H1 (cell line): ENCODE results near the gene TNP2. TPM values are rescaled to one million over a fixed set of nuclear protein-coding genes. Genes with fewer than 3 reads are reported as not detected.

ENCODE experiments used
- CTCF ChIA-PET: fragments of 300-600 bp; sonication (Branson Sonifier 250); formaldehyde crosslinking; loops from one replicate; lab custom pipeline; 2021; ENCODE audit not compliant: partially characterized antibody; lab: Charles Lee
- POLR2A ChIA-PET: fragments of 300-600 bp; sonication (Branson Sonifier 250); formaldehyde crosslinking; loops from one replicate; lab custom pipeline; 2021; ENCODE audit warnings: inconsistent platforms; ENCODE audit not compliant: partially characterized antibody; lab: Charles Lee
- DNase-seq, 2 experiments: peaks; one replicate each; pipeline versions ENCODE4 v3.0.0 to v3.0.0-alpha.2; 2010 to 2022; ENCODE audit warnings: low spot score in 2 of 2, low read depth in 1 of 2, mixed read lengths in 1 of 2
- FAIRE-seq: peaks from 2 replicates; lab custom pipeline; 2011; peaks lifted over from hg19 to GRCh38; lab: Jason Lieb, UNC
- H2AFZ ChIP-seq: 2 replicates; pipeline ENCODE4 v1.8.1; 2012; ENCODE audit warnings: low read length, inconsistent platforms
- H2AK5ac ChIP-seq: 2 replicates; pipeline ENCODE4 v1.6.1; 2013; ENCODE audit warnings: low read depth, low read length
- H2BK120ac ChIP-seq: replicated peaks from 2 replicates; pipeline ENCODE3; 2013; ENCODE audit warnings: low read depth, low read length, inconsistent platforms
- H2BK12ac ChIP-seq: 2 replicates; pipeline ENCODE4 v1.6.1; 2013; ENCODE audit warnings: low read depth, low read length
- H2BK15ac ChIP-seq: 2 replicates; pipeline ENCODE4 v1.6.1; 2013; ENCODE audit warnings: low read length
- H2BK20ac ChIP-seq: 2 replicates; pipeline ENCODE4 v1.6.1; 2013; ENCODE audit warnings: low read length
- H2BK5ac ChIP-seq: 2 replicates; pipeline ENCODE4 v1.6.1; 2013; ENCODE audit warnings: low read depth, low read length
- H3K14ac ChIP-seq: 2 replicates; pipeline ENCODE4 v1.6.1; 2013; ENCODE audit warnings: inconsistent platforms; ENCODE audit not compliant: insufficient read length
- H3K18ac ChIP-seq: 2 replicates; pipeline ENCODE4 v1.6.1; 2013; ENCODE audit warnings: low read length; ENCODE audit errors: extremely low read depth
- H3K23ac ChIP-seq: 2 replicates; pipeline ENCODE4 v1.6.1; 2013; ENCODE audit warnings: inconsistent platforms; ENCODE audit not compliant: insufficient read length
- H3K23me2 ChIP-seq: 2 replicates; pipeline ENCODE4 v1.6.1; 2013; ENCODE audit warnings: low read depth, low read length
- H3K27ac ChIP-seq: 2 replicates; pipeline ENCODE4 v1.6.1; 2011; ENCODE audit warnings: low read depth, low read length, inconsistent platforms
- H3K27me3 ChIP-seq, 4 experiments: replicated peaks in 1 of 4; 1 replicate in 1 of 4; 2 replicates in 3 of 4; pipeline versions ENCODE4 v1.6.1 to v1.8.1; 2011 to 2013; ENCODE audit warnings: low read length in 3 of 4, mild to moderate bottlenecking in 3 of 4, inconsistent platforms in 2 of 4, mixed read lengths in 2 of 4, moderate library complexity in 1 of 4; ENCODE audit not compliant: control insufficient read depth in 3 of 4, insufficient read depth in 3 of 4; ENCODE audit errors: extremely low read depth in 1 of 4
- H3K36me3 ChIP-seq, 4 experiments: 2 replicates each; pipeline versions ENCODE4 v1.6.1 to v1.8.1; 2011 to 2013; ENCODE audit warnings: mild to moderate bottlenecking in 4 of 4, low read length in 3 of 4, moderate library complexity in 2 of 4, control low read depth in 1 of 4, inconsistent platforms in 1 of 4; ENCODE audit not compliant: insufficient read depth in 4 of 4, control insufficient read depth in 2 of 4
- H3K4ac ChIP-seq: replicated peaks from 2 replicates; pipeline ENCODE3; 2013; ENCODE audit warnings: low read length, low read depth, mixed read lengths, inconsistent platforms; ENCODE audit not compliant: insufficient read length
- H3K4me1 ChIP-seq, 4 experiments: replicated peaks in 1 of 4; 1 replicate in 1 of 4; 2 replicates in 3 of 4; pipeline versions ENCODE4 v1.6.1 to v1.8.1; 2011 to 2013; ENCODE audit warnings: low read length in 3 of 4, inconsistent platforms in 2 of 4, mixed read lengths in 1 of 4; ENCODE audit not compliant: insufficient read depth in 4 of 4, control insufficient read depth in 3 of 4
- H3K4me2 ChIP-seq, 2 experiments: 2 replicates each; pipeline versions ENCODE4 v1.6.1 to v1.8.1; 2011 to 2013; ENCODE audit warnings: low read depth in 2 of 2, low read length in 2 of 2, control low read depth in 1 of 2, inconsistent platforms in 1 of 2, mild to moderate bottlenecking in 1 of 2; ENCODE audit not compliant: insufficient read depth in 1 of 2
- H3K4me3 ChIP-seq, 4 experiments: fragments of 200-600, 300-600 bp in 1 of 4; sonication (generic), shearing (Covaris generic), sonication (Bioruptor Twin) in 1 of 4; 2 replicates each; pipeline versions ENCODE4 v1.5.1 to v1.8.1; 2011 to 2016; ENCODE audit warnings: low read length in 4 of 4, low read depth in 3 of 4, control low read depth in 2 of 4, inconsistent platforms in 2 of 4, mild to moderate bottlenecking in 2 of 4, mixed read lengths in 1 of 4, moderate library complexity in 1 of 4; ENCODE audit not compliant: insufficient read depth in 2 of 4; ENCODE audit errors: extremely low read depth in 1 of 4
- H3K56ac ChIP-seq: replicated peaks from 2 replicates; pipeline ENCODE3; 2013; ENCODE audit warnings: low read depth, mild to moderate bottlenecking, mixed read lengths, low read length, inconsistent platforms; ENCODE audit not compliant: insufficient read length
- H3K79me1 ChIP-seq: 2 replicates; pipeline ENCODE4 v1.6.1; 2013; ENCODE audit warnings: low read depth, low read length, control low read depth
- H3K79me2 ChIP-seq, 2 experiments: 2 replicates each; pipeline versions ENCODE4 v1.6.1 to v1.8.1; 2012 to 2013; ENCODE audit warnings: low read length in 2 of 2, mild to moderate bottlenecking in 2 of 2, inconsistent platforms in 1 of 2; ENCODE audit not compliant: insufficient read depth in 2 of 2, control insufficient read depth in 1 of 2
- H3K9ac ChIP-seq, 4 experiments: replicated peaks in 1 of 4; 1 replicate in 1 of 4; 2 replicates in 3 of 4; pipeline versions ENCODE4 v1.6.1 to v1.8.1; 2011 to 2013; ENCODE audit warnings: low read depth in 3 of 4, low read length in 3 of 4, control low read depth in 2 of 4, mild to moderate bottlenecking in 2 of 4, moderate library complexity in 2 of 4, inconsistent platforms in 1 of 4; ENCODE audit errors: extremely low read depth in 1 of 4
- H3K9me3 ChIP-seq, 2 experiments: 2 replicates each; pipeline versions ENCODE4 v1.6.1 to v1.8.1; 2012 to 2013; ENCODE audit warnings: mild to moderate bottlenecking in 2 of 2, moderate library complexity in 2 of 2, control low read depth in 1 of 2, inconsistent platforms in 1 of 2, low read depth in 1 of 2, low read length in 1 of 2, mixed read lengths in 1 of 2; ENCODE audit not compliant: insufficient read depth in 2 of 2
- H4K20me1 ChIP-seq, 2 experiments: replicated peaks in 1 of 2; 2 replicates each; pipeline versions ENCODE3 to v1.8.1; 2011 to 2013; ENCODE audit warnings: inconsistent platforms in 2 of 2, low read length in 2 of 2, mild to moderate bottlenecking in 1 of 2; ENCODE audit not compliant: insufficient read depth in 2 of 2, control insufficient read depth in 1 of 2
- H4K5ac ChIP-seq: 2 replicates; pipeline ENCODE4 v1.6.1; 2013; ENCODE audit warnings: low read length, low read depth, mixed read lengths, inconsistent platforms; ENCODE audit not compliant: insufficient read length
- H4K8ac ChIP-seq: 2 replicates; pipeline ENCODE4 v1.8.0; 2013; ENCODE audit warnings: mild to moderate bottlenecking, moderate library complexity, low read length, inconsistent platforms; ENCODE audit not compliant: insufficient read depth; ENCODE audit errors: extremely low read depth
- H4K91ac ChIP-seq: replicated peaks from 2 replicates; pipeline ENCODE3; 2013; ENCODE audit warnings: low read length, mixed read lengths, inconsistent platforms; ENCODE audit not compliant: insufficient read length
- BRCA1 ChIP-seq: IDR thresholded peaks from 2 replicates; pipeline ENCODE4 v1.6.1; 2012; ENCODE audit warnings: low read depth, low read length, improper control_type of control experiment
- CEBPB ChIP-seq: IDR thresholded peaks from 2 replicates; pipeline ENCODE4 v1.6.1; 2012; ENCODE audit warnings: low read depth, low read length
- EZH2 ChIP-seq: fragments of 200-600 bp; sonication (generic); IDR thresholded peaks from 2 replicates; pipeline ENCODE4 v1.7.1; 2012; ENCODE audit warnings: low read depth, mild to moderate bottlenecking, moderate library complexity, low read length, inconsistent platforms; ENCODE audit not compliant: severe bottlenecking
- HDAC2 ChIP-seq, 2 experiments: fragments of 300-600 bp in 1 of 2; sonication (generic) in 1 of 2; IDR thresholded peaks; 2 replicates each; pipeline ENCODE4 v1.6.1; 2011 to 2012; ENCODE audit warnings: low read depth in 2 of 2, low read length in 2 of 2, mild to moderate bottlenecking in 2 of 2, moderate library complexity in 2 of 2, borderline replicate concordance in 1 of 2, inconsistent platforms in 1 of 2
- KDM4A ChIP-seq: IDR thresholded peaks from one replicate; pipeline ENCODE4 v1.7.1; 2012; ENCODE audit warnings: low read depth, mild to moderate bottlenecking, moderate library complexity, low read length, inconsistent platforms; ENCODE audit not compliant: severe bottlenecking
- KDM5A ChIP-seq: fragments of 200-600 bp; IDR thresholded peaks from 2 replicates; pipeline ENCODE4 v1.7.1; 2012; ENCODE audit warnings: mild to moderate bottlenecking, low read length, inconsistent platforms, mixed read lengths
- NANOG ChIP-seq: IDR thresholded peaks from 2 replicates; pipeline ENCODE4 v1.6.1; 2011; ENCODE audit warnings: low read length, low read depth, mild to moderate bottlenecking, inconsistent platforms; ENCODE audit not compliant: insufficient read depth, poor library complexity, severe bottlenecking
- SP1 ChIP-seq: IDR thresholded peaks from 2 replicates; pipeline ENCODE4 v1.6.1; 2011; ENCODE audit warnings: low read depth, low read length
- SP2 ChIP-seq: IDR thresholded peaks from 2 replicates; pipeline ENCODE4 v1.6.1; 2012; ENCODE audit warnings: mild to moderate bottlenecking, low read length, inconsistent platforms
- SRF ChIP-seq: IDR thresholded peaks from 2 replicates; pipeline ENCODE4 v1.6.1; 2011; ENCODE audit warnings: mild to moderate bottlenecking, low read depth, low read length, moderate library complexity
- TAF7 ChIP-seq: optimal IDR thresholded peaks from 2 replicates; pipeline ENCODE3; 2011; ENCODE audit warnings: low read depth, mild to moderate bottlenecking, inconsistent platforms, low read length, moderate library complexity, borderline replicate concordance
- TEAD4 ChIP-seq: IDR thresholded peaks from 2 replicates; pipeline ENCODE4 v1.6.1; 2012; ENCODE audit warnings: low read depth, low read length, inconsistent platforms, mixed read lengths
- WGBS, 2 experiments: shearing (Covaris generic) in 1 of 2; methylation state at CpG; one replicate each; pipeline versions ENCODE4 v1.1.6 to v1.1.7; 2013 to 2015; ENCODE audit warnings: low lambda C conversion rate in 2 of 2, mixed read lengths in 2 of 2, inconsistent platforms in 1 of 2, low coverage in 1 of 2, missing lambda C conversion rate in 1 of 2; ENCODE audit not compliant: insufficient replicate concordance in 2 of 2, insufficient coverage in 1 of 2, insufficient read length in 1 of 2; ENCODE audit errors: extremely low coverage in 1 of 2, missing lambda C conversion rate in 1 of 2; 5-methylcytosine and 5-hydroxymethylcytosine counted together
- polyA plus RNA-seq, 7 experiments: library from polyadenylated mRNA; depleted of rRNA in 3 of 7; stranded (reverse) in 5 of 7; unstranded in 2 of 7; fragments of >200 nt in 5 of 7; fragments of 200-250 nt in 2 of 7; gene quantifications; 1 replicate in 5 of 7; 2 replicates in 1 of 7; 4 replicates in 1 of 7; pipeline versions ENCODE4 v1.2.1 to v1.2.3, GENCODE V29; 2011 to 2013; ENCODE audit warnings: missing spikeins in 2 of 7, mixed read lengths in 2 of 7
- total RNA-seq: library from RNA; stranded (reverse); fragmentation: NEBNext Ultra II Directional; extraction: Animal tissue kit (Norgen Biotek cat#: 25700); gene quantifications from 2 replicates; pipeline ENCODE4 v1.2.1, GENCODE V29; 2021

TNP2 gene
- total and polyA plus RNA-seq, 2 of the 8 experiments (the other 6 are each of a cell fraction or from before 2014, with no cell fraction given) = not detected

DNA sequence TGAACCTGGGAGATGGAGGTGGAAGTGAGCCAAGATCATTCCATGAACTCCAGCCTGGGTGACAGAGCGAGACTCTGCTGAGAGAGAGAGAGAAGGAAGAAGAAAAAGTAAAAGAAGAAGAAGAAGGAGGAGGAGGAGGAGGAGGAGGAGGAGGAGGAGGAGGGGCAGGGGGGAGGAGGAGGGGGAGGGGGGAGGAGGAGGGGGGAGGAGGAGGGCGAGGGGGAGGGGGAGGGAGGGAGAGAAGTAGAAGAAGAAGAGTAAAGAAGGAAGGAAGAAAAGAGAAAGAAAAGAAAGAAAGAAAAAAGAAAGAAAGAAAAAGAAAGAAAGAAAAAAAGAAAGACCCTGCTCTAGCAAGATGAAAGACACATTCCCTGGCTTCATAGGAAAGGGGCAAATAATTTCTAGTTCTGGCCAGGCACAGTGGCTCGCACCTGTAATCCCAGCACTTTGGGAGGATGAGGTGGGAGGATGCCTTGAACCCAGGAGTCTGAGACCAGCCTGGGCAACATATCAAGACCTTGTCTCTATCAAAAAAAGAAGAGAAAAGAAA lies 36.7 kb downstream of the TNP2 start:
- Histone ChIP-seq H3K27ac (no peak overlapping the region), H2BK120ac (no peak overlapping the region), H4K8ac (no peak overlapping the region), H3K14ac (no peak overlapping the region), H3K4me3 (no peak overlapping the region), H2BK5ac (no peak overlapping the region), H3K4me2 (no peak overlapping the region), H2BK12ac (no peak overlapping the region), H3K27me3 (no peaks in the 10 kb centered on the region), H2AFZ (no peak overlapping the region), H2BK20ac (0 out of 2 replicates have a peak overlapping the region, but pooled peaks have one; percentile 72), H2AK5ac (no peak overlapping the region), H3K79me1 (no peaks in the 10 kb centered on the region), H3K23ac (no peak overlapping the region), H4K5ac (no peak overlapping the region), H3K36me3 (no peaks in the 10 kb centered on the region), H3K9ac (no peak overlapping the region), H3K56ac (no peak overlapping the region), H3K79me2 (no peaks in the 10 kb centered on the region), H3K23me2 (no peaks in the 10 kb centered on the region), H3K9me3 (no peaks in the 10 kb centered on the region), H3K4ac (no peak overlapping the region), H4K20me1 (no peaks in the 10 kb centered on the region), H2BK15ac (no peak overlapping the region), H4K91ac (no peak overlapping the region), H3K18ac (no peak overlapping the region), H3K4me1 (peaks cover 0 to 4% (median 1%) of the 10 kb centered on the region in 4 experiments; a peak in 3 of 7 replicates)
- DNase-seq (no peak), FAIRE-seq (no peak)
- ChIA-PET CTCF (interaction anchor here (1.4 kb wide), 1 partner anchor 19 kb away, joined by 4 read pairs; no protein-coding TSS in a partner anchor), POLR2A (interaction anchor here (1.1 kb wide), 1 partner anchor 127 kb away, joined by 3 read pairs; no protein-coding TSS in a partner anchor)
- 61% methylated on average over 3 of the region's 3 CpGs; no CpG with 5 or more reads in 1 of the 2 experiments for WGBS, 2 experiments
- TF ChIP-seq KDM4A (no peak), BRCA1 (no peak), KDM5A (no peak), SP1 (no peak), TAF7 (no peak), TEAD4 (no peak), SRF (no peak), NANOG (no peak), HDAC2 (IDR thresholded peaks at IDR 0.05; ENCODE audit: borderline replicate concordance in 1 of 2, low read depth in 2 of 2, low read length in 2 of 2) (no peak), EZH2 (no peak), CEBPB (no peak), SP2 (no peak)
